T-helper 1 cell treated with Interleukin-12 subunit alpha and Interleukin-12 subunit beta and Interleukin-4 antibody, amounts not matched to agents 30 ng/mL and 1 ng/mL, for 36 hours (primary cell): ENCODE measurements around the gene USP47. TPM values are rescaled to one million over a fixed set of nuclear protein-coding genes. Genes with fewer than 3 reads are reported as not detected.

Source experiments
- intact Hi-C: fragments of 100-400 bp; cut with micrococcal nuclease; formaldehyde crosslinking; loops from one replicate; pipeline ENCODE4 v1.15.1; 2024
- total RNA-seq: library from RNA; stranded (reverse); gene quantifications from 2 replicates; pipeline ENCODE4 v1.2.3, GENCODE V29; 2022

USP47 gene
- total RNA-seq, 1 donor from 2014 or later = 44.2 TPM

GRCh38 chr11:11995601-11996000 lies 153.8 kb downstream of the USP47 start:
- intact Hi-C loops = no loop called here

- intact Hi-C loops = no loop called here
Measured at GRCh38 chr11:11996321-11997048, 154.7 kb downstream of the USP47 start.

GRCh38 chr11:11997049-11997322 lies 155.2 kb downstream of the USP47 start:
- intact Hi-C loops = no loop called here

GRCh38 chr11:11998091-11998781 lies 156.5 kb downstream of the USP47 start:
- intact Hi-C loops = no loop called here

GRCh38 chr11:12001186-12001585 lies 159.4 kb downstream of the USP47 start:
- intact Hi-C loops = no loop called here

- intact Hi-C loops = no loop called here
Measured at GRCh38 chr11:12003336-12003735, 161.6 kb downstream of the USP47 start.

- intact Hi-C loops = no loop called here
Measured at GRCh38 chr11:12003815-12004214, 162.0 kb downstream of the USP47 start.

- intact Hi-C loops = no loop called here
Measured at GRCh38 chr11:12005061-12005460, 163.3 kb downstream of the USP47 start.

- intact Hi-C loops = no loop called here
Measured at GRCh38 chr11:12005476-12005875, 163.7 kb downstream of the USP47 start.

- intact Hi-C loops = no loop called here
Measured at GRCh38 chr11:12006552-12007229, 164.9 kb downstream of the USP47 start.

- intact Hi-C loops = no loop called here
Measured at GRCh38 chr11:12007230-12007593, 165.4 kb downstream of the USP47 start.

GRCh38 chr11:12007769-12008737 lies 166.3 kb downstream of the USP47 start, which contains the start of gene DKK3:
Gene DKK3 (minus strand): TSS chr11:12008626. CDS start chr11:12008582, 44 bp downstream.
- intact Hi-C loops = no loop called here

Other genes with a start within 250 kb of the USP47 start
- gene GALNT18, start 220.0 kb upstream of the USP47 start, total RNA-seq = 1.3 and 1.5 TPM in 2 replicates
- not detected in 2 replicates for gene DKK3, start 166.7 kb downstream of the USP47 start, total RNA-seq